Lower leg skin (tissue), 4 donors: ENCODE measurements around the gene KCNC2. TPM values are rescaled to one million over a fixed set of nuclear protein-coding genes. Genes with fewer than 3 reads are reported as not detected.

ENCODE experiments used
- DNase-seq, 2 donors: peaks; one replicate each; pipeline ENCODE4 v3.0.0-alpha.2; 2019; ENCODE audit warnings: low spot score in 2 of 2
- H3K4me3 ChIP-seq: fragments of 200-600 bp; sonication (generic); 2 replicates; pipeline ENCODE4 v1.5.1; 2017; ENCODE audit warnings: mild to moderate bottlenecking, low read depth; ENCODE audit not compliant: poor library complexity, severe bottlenecking
- POLR2A ChIP-seq, 2 donors: fragments of 450-650 bp; IDR thresholded peaks; one replicate each; pipeline ENCODE4 v1.6.1; 2016 to 2017; ENCODE audit warnings: antibody characterized with exemption in 2 of 2, mild to moderate bottlenecking in 1 of 2, moderate library complexity in 1 of 2
- WGBS, 2 donors: methylation state at CpG; one replicate each; pipeline ENCODE4 v1.1.5; 2018; 5-methylcytosine and 5-hydroxymethylcytosine counted together
- intact Hi-C: fragments of 100-400 bp; cut with DNase I; formaldehyde crosslinking; loops from one replicate; pipeline ENCODE4 v1.15.0; 2023; ENCODE audit warnings: low total_unique reads
- total RNA-seq, 4 donors: library from RNA; depleted of rRNA; stranded (reverse); fragments of >200 nt; gene quantifications; one replicate each; pipeline ENCODE4 v1.1.0, GENCODE V29; 2016
- TF ChIP-seq, protein P1 (sequence below), 3 donors: fragments of 450-650 bp; IDR thresholded peaks; one replicate each; pipeline ENCODE4 v1.5.1; 2016; ENCODE audit warnings: antibody characterized with exemption in 3 of 3, mild to moderate bottlenecking in 3 of 3, moderate library complexity in 2 of 3

The KCNC2 gene
- total RNA-seq, 4 donors from 2014 or later = 0.10 TPM; not detected in 3

GRCh38 chr12:75161488-75161887 lies 48.2 kb downstream of the KCNC2 start:
- TF ChIP-seq, protein P1, sequence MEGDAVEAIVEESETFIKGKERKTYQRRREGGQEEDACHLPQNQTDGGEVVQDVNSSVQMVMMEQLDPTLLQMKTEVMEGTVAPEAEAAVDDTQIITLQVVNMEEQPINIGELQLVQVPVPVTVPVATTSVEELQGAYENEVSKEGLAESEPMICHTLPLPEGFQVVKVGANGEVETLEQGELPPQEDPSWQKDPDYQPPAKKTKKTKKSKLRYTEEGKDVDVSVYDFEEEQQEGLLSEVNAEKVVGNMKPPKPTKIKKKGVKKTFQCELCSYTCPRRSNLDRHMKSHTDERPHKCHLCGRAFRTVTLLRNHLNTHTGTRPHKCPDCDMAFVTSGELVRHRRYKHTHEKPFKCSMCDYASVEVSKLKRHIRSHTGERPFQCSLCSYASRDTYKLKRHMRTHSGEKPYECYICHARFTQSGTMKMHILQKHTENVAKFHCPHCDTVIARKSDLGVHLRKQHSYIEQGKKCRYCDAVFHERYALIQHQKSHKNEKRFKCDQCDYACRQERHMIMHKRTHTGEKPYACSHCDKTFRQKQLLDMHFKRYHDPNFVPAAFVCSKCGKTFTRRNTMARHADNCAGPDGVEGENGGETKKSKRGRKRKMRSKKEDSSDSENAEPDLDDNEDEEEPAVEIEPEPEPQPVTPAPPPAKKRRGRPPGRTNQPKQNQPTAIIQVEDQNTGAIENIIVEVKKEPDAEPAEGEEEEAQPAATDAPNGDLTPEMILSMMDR (IDR thresholded peaks at IDR 0.05) = no peak
- no peak for TF ChIP-seq POLR2A (IDR thresholded peaks at IDR 0.05)
- no peak overlapping the region for H3K4me3 ChIP-seq
- DNase-seq = no peak
- WGBS, 2 donors = 57 to 65% methylated on average over 1 of the region's 1 CpG
- intact Hi-C loops = no loop called here

DNA sequence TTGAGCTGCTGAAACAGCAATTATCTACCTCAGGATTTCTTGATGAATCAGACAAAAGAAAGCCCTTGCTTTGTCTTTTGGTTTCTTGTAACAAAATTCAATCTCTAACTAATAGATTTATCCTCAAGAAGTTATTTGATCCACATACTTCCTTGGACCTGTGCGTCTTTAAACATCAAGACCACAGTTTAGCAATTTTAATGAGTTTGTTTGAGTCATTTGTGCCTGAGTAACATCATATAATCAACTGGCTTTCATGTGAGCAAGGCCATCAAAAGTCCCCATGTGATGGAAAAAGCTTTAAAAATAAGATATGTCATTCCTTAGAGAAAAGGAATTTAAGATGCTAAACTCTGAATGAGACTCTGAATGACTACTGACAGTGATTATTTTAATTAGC lies 52.3 kb downstream of the KCNC2 start:
- DNase-seq = no peak
- 89 to 91% methylated on average over 1 of the region's 1 CpG for WGBS, 2 donors
- intact Hi-C loops = no loop called here
- no peak for TF ChIP-seq POLR2A (IDR thresholded peaks at IDR 0.05)
- TF ChIP-seq, protein P1 (IDR thresholded peaks at IDR 0.05) = no peak
- H3K4me3 ChIP-seq = no peak overlapping the region

- WGBS, 2 donors = 84 to 90% methylated on average over 2 of the region's 2 CpGs
- intact Hi-C loops = no loop called here
- no peak for DNase-seq
- no peak overlapping the region for H3K4me3 ChIP-seq
- TF ChIP-seq, protein P1 (IDR thresholded peaks at IDR 0.05) = no peak
- no peak for TF ChIP-seq POLR2A (IDR thresholded peaks at IDR 0.05)
Observed at GRCh38 chr12:75155962-75156361, 53.7 kb downstream of the KCNC2 start.

GRCh38 chr12:75154388-75154787 lies 55.3 kb downstream of the KCNC2 start:
- 68 to 73% methylated on average over 1 of the region's 1 CpG for WGBS, 2 donors
- TF ChIP-seq, protein P1 (IDR thresholded peaks at IDR 0.05) = no peak
- TF ChIP-seq POLR2A (IDR thresholded peaks at IDR 0.05) = no peak
- no peak overlapping the region for H3K4me3 ChIP-seq
- no peak for DNase-seq
- intact Hi-C loops = no loop called here

DNA sequence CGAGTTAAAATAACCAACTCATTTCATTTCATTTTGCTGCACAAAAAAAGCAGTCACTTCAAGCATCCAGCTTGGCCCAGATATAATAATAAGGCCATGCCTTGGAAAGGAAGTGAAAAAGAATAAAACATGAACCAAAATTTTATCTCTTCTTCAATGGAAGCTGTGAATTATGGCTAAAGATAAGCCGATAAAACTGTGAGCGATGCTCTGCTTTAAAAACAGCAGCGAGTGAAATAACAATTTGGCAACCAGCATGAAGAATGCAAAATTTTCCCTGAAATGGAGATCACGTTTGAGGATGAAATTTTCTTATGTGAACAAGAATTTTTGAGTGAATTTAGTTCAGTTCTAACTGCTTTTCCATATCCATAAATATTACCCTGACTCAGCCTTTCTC lies 70.4 kb downstream of the KCNC2 start:
- TF ChIP-seq, protein P1 (IDR thresholded peaks at IDR 0.05) = no peak
- no peak for TF ChIP-seq POLR2A (IDR thresholded peaks at IDR 0.05)
- WGBS, 2 donors = 65 to 72% methylated on average over 5 of the region's 5 CpGs
- no peak overlapping the region for H3K4me3 ChIP-seq
- intact Hi-C loops = no loop called here
- DNase-seq = no peak

- DNase-seq = no peak
- H3K4me3 ChIP-seq = no peak overlapping the region
- intact Hi-C loops = no loop called here
- TF ChIP-seq POLR2A (IDR thresholded peaks at IDR 0.05) = no peak
- TF ChIP-seq, protein P1 (IDR thresholded peaks at IDR 0.05) = no peak
Observed at GRCh38 chr12:75137896-75138295, 71.7 kb downstream of the KCNC2 start.
